ENCODE results near the gene PPM1H. TPM values are rescaled to one million over a fixed set of nuclear protein-coding genes. Genes with fewer than 3 reads are reported as not detected.

The PPM1H gene
- total RNA-seq, 1 donor from 2014 or later: 0.49 TPM

DNA sequence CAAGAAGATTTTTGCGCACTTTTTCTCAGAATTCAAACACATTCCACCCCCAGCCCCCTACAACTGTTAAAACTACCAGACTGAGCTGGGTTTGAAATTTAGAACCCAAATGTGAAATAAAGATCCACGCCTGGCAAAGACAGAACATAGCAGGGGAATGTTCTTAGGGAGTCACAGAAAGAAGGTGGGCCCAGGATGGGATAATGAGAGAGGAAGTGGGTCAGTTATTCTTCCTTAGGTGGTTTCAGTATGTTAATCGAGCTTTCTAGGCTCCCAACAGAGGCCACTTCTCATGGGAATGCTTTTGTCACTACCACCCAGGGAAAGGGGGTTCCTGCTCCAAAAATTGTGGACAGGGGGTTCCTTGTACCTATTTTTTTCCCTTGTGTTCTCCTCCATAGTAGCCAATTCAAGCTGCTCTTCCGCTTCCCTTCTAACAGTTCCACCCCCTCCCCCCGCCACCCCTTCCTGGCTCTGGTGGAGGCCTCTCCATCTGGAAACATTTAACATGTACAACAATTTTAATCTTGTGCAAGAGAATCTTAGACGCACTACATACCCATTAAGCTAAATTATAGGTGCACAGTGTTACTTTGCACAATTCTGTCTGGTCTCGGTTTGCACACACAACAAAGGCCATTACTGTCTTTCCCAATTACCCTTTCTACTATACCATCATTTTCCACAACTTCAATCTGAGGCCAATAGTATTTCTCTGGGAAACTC lies 250.2 kb downstream of the PPM1H start:
- Histone ChIP-seq H3K27me3 (no peaks in the 10 kb centered on the region), H3K9me3 (no peaks in the 10 kb centered on the region), H3K4me1 (peaks cover 25% of the 10 kb centered on the region), H3K4me3 (no peak overlapping the region), H3K36me3 (no peaks in the 10 kb centered on the region), H3K27ac (peak overlapping the region; percentile 85)
- DNase-seq (ENCODE audit: extremely low spot score in 2 of 2): peak in 1 of 2 donors; percentile 93
- TF ChIP-seq POLR2A (IDR thresholded peaks at IDR 0.05) (no peak), POLR2AphosphoS5 (IDR thresholded peaks at IDR 0.05; ENCODE audit: insufficient read depth in 1 of 2, low read depth in 1 of 2) (no peak)
- TF ChIP-seq, protein P1, sequence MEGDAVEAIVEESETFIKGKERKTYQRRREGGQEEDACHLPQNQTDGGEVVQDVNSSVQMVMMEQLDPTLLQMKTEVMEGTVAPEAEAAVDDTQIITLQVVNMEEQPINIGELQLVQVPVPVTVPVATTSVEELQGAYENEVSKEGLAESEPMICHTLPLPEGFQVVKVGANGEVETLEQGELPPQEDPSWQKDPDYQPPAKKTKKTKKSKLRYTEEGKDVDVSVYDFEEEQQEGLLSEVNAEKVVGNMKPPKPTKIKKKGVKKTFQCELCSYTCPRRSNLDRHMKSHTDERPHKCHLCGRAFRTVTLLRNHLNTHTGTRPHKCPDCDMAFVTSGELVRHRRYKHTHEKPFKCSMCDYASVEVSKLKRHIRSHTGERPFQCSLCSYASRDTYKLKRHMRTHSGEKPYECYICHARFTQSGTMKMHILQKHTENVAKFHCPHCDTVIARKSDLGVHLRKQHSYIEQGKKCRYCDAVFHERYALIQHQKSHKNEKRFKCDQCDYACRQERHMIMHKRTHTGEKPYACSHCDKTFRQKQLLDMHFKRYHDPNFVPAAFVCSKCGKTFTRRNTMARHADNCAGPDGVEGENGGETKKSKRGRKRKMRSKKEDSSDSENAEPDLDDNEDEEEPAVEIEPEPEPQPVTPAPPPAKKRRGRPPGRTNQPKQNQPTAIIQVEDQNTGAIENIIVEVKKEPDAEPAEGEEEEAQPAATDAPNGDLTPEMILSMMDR (IDR thresholded peaks at IDR 0.05): no peak
- intact Hi-C loops (cut with DNase I): loop anchor here (1.0 kb wide), 1 partner anchor 21 kb away; no protein-coding TSS in a partner anchor

DNA sequence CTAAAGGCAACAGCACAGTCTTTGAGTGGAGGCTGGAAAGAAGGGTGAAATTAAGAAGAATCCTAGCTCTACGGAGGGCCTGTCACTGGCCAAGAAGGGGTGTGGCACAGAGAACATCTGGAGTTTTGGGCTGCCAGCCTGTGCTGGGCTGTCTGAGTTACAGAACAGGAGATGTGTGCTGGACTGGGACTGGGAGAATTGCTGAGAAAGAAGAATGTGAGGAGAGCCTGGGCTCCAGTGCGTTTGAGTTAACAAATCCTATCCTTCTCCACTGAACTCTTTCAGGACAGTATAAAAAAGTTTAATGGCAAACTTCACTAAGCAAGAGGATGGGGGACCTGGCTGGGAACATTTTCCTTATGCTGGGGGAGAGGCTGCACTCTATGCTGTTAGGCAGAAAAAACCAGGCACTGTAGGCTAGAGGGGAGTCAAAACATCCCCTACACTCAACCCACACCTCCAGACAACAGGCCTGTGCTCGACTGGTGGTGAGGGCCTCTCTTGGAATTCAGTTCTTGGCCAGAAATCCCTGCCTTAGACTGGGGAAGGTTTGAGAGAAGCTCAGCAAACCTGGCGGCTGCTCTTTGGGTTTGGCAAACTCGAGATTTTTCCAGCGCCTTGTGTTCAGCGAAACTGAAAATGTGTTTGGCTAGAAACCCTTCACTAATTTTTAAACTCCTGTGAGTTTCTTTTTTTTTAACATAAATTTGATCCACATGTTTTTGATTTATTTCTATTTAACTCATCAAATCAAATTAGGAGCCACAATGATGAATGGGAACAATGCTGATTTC lies 251.0 kb downstream of the PPM1H start:
- DNase-seq (ENCODE audit: extremely low spot score in 2 of 2): no peak
- Histone ChIP-seq H3K9me3 (no peaks in the 10 kb centered on the region), H3K4me3 (no peak overlapping the region), H3K4me1 (peaks cover 25% of the 10 kb centered on the region), H3K27ac (peak overlapping the region; percentile 85), H3K27me3 (no peaks in the 10 kb centered on the region), H3K36me3 (no peaks in the 10 kb centered on the region)
- intact Hi-C loops (cut with DNase I): no loop called here
- no peak for TF ChIP-seq POLR2AphosphoS5 (IDR thresholded peaks at IDR 0.05; ENCODE audit: insufficient read depth in 1 of 2, low read depth in 1 of 2)

DNA sequence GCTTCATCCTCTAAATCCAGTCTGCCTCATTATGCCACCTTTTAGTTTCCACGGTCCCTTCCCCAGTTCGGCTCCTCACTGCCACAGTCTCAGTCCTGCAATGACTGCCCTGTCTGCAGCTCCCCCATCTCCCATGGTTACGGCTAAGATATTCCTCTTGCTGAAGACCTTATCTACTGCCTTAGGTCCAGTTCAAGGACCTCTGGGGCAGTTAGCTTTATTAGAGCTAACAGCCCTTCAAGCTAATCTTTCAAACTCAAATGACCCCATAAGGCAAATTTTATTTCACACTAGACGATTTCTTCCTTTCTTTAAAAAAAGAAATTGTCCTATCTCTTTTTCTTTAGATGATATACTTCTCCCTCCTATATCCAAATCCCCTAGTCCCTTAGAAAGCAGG lies 253.6 kb downstream of the PPM1H start:
- intact Hi-C loops (cut with DNase I): no loop called here
- Histone ChIP-seq H3K4me3 (no peak overlapping the region), H3K4me1 (peaks cover 17% of the 10 kb centered on the region), H3K27me3 (no peaks in the 10 kb centered on the region), H3K9me3 (no peaks in the 10 kb centered on the region), H3K36me3 (no peaks in the 10 kb centered on the region), H3K27ac (no peak overlapping the region)
- TF ChIP-seq POLR2A (IDR thresholded peaks at IDR 0.05) (no peak), POLR2AphosphoS5 (IDR thresholded peaks at IDR 0.05; ENCODE audit: insufficient read depth in 1 of 2, low read depth in 1 of 2) (no peak)
- TF ChIP-seq, protein P1 (IDR thresholded peaks at IDR 0.05): no peak
- no peak for DNase-seq (ENCODE audit: extremely low spot score in 2 of 2)

DNA sequence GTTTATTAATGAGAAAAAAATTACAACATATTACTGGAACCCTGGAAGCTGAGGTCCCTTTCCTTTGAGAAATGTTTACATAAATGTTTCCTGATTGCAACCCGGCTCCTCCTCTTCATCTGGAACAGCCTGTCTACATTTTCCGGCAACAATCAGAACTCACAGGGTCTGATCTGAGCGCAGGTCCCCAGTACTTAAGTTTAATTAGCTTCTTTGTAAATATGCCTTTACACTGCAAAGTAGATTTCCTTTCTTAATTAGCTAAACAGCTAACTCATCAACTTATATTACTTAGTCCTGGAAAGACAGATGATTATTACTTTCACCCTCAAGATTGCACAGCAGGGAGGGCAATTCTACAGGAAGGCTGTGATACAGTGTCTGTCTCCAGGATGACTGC lies 255.3 kb downstream of the PPM1H start:
- TF ChIP-seq, protein P1 (IDR thresholded peaks at IDR 0.05): no peak
- TF ChIP-seq POLR2A (IDR thresholded peaks at IDR 0.05) (no peak), POLR2AphosphoS5 (IDR thresholded peaks at IDR 0.05; ENCODE audit: insufficient read depth in 1 of 2, low read depth in 1 of 2) (no peak)
- H3K27ac ChIP-seq: no peak overlapping the region
- DNase-seq (ENCODE audit: extremely low spot score in 2 of 2): no peak
- H3K4me3 ChIP-seq: no peak overlapping the region
- no peaks in the 10 kb centered on the region for H3K27me3 ChIP-seq
- intact Hi-C loops (cut with DNase I): no loop called here
- H3K36me3 ChIP-seq: no peaks in the 10 kb centered on the region
- H3K9me3 ChIP-seq: no peaks in the 10 kb centered on the region
- H3K4me1 ChIP-seq: peaks cover 16% of the 10 kb centered on the region

DNA sequence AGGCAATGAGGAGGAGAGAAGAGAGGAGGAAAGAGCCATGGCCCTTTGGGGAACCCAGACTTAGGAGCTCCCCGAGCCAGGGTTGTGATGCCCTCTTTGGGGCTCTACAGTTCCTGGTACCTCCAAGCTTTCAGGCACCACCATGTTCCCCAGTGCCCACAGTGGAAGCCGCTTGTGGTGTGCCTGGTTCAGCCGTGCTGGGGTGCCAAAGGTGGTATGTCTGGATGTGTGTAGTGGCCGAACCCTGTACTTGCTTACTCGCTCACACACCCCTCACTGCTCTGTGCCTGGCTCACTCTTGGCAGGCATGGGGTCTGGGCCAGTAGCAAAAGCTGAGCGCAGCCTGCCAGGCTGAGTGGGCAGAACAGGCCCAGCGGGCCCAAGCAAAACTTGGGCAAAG lies 257.6 kb downstream of the PPM1H start:
- DNase-seq (ENCODE audit: extremely low spot score in 2 of 2): no peak
- Histone ChIP-seq H3K36me3 (no peaks in the 10 kb centered on the region), H3K27ac (no peak overlapping the region), H3K9me3 (no peaks in the 10 kb centered on the region), H3K27me3 (no peaks in the 10 kb centered on the region), H3K4me3 (no peak overlapping the region), H3K4me1 (no peaks in the 10 kb centered on the region)
- TF ChIP-seq POLR2AphosphoS5 (IDR thresholded peaks at IDR 0.05; ENCODE audit: insufficient read depth in 1 of 2, low read depth in 1 of 2): no peak
- TF ChIP-seq, protein P1 (IDR thresholded peaks at IDR 0.05): no peak
- no peak for TF ChIP-seq POLR2A (IDR thresholded peaks at IDR 0.05)
- intact Hi-C loops (cut with DNase I): no loop called here

Data from vagina (tissue), 2 donors.